Heart left ventricle (tissue), 16 donors: ENCODE measurements around the gene TTC33. TPM values are rescaled to one million over a fixed set of nuclear protein-coding genes. Genes with fewer than 3 reads are reported as not detected.

Experiments used
- ATAC-seq, 4 donors: fragments of 200-7000 bp; cut with Tn5 transposase; one replicate each; pipeline ENCODE4 v1.9.1; 2020 to 2022; ENCODE audit warnings: moderate library complexity in 4 of 4, mild to moderate bottlenecking in 3 of 4, moderate number of reproducible peaks in 1 of 4
- DNase-seq, 5 donors: peaks; one replicate each; pipeline ENCODE4 v3.0.0-alpha.2; 2020
- H3K27ac ChIP-seq, 12 donors: fragments of 200-600 bp; sonication (generic) in 4 of 12; one replicate each; pipeline versions ENCODE4 v1.5.0 to v1.8.0; 2016 to 2022; ENCODE audit warnings: mild to moderate bottlenecking in 2 of 12
- H3K27me3 ChIP-seq, 9 donors: fragments of 200-600 bp; sonication (generic) in 2 of 9; one replicate each; pipeline versions ENCODE4 v1.5.1 to v1.8.0; 2016 to 2022; ENCODE audit warnings: mild to moderate bottlenecking in 3 of 9
- H3K36me3 ChIP-seq, 9 donors: fragments of 200-600 bp; sonication (generic) in 2 of 9; one replicate each; pipeline versions ENCODE4 v1.5.0 to v1.8.0; 2018 to 2022; ENCODE audit warnings: mild to moderate bottlenecking in 2 of 9
- H3K4me1 ChIP-seq, 12 donors: fragments of 200-600 bp; sonication (generic) in 4 of 12; one replicate each; pipeline versions ENCODE4 v1.5.0 to v1.8.0; 2016 to 2022; ENCODE audit warnings: mild to moderate bottlenecking in 3 of 12
- H3K4me3 ChIP-seq, 12 donors: fragments of 200-600 bp; sonication (generic) in 4 of 12; one replicate each; pipeline versions ENCODE4 v1.5.0 to v1.8.0; 2017 to 2022; ENCODE audit warnings: mild to moderate bottlenecking in 9 of 12, moderate library complexity in 4 of 12
- H3K9me3 ChIP-seq, 12 donors: fragments of 200-600 bp; sonication (generic) in 4 of 12; one replicate each; pipeline versions ENCODE4 v1.5.0 to v1.8.0; 2016 to 2022; ENCODE audit warnings: mild to moderate bottlenecking in 1 of 12
- POLR2A ChIP-seq, 2 donors: fragments of 450-650 bp; IDR thresholded peaks; one replicate each; pipeline ENCODE4 v1.6.1; 2017; ENCODE audit warnings: antibody characterized with exemption in 2 of 2, mild to moderate bottlenecking in 2 of 2, moderate library complexity in 2 of 2
- WGBS, 4 donors: extraction: QIAGEN DNeasy Blood & Tissue Kit in 2 of 4; methylation state at CpG; one replicate each; pipeline versions ENCODE4 v1.1.5 to v1.1.7; 2013 to 2018; 5-methylcytosine and 5-hydroxymethylcytosine counted together
- intact Hi-C, 10 donors: fragments of 100-400 bp; cut with DNase I; formaldehyde crosslinking; loops; one replicate each; pipeline versions ENCODE4 v1.11.1 to v1.14.2; 2022
- polyA plus RNA-seq, 2 donors: library from polyadenylated mRNA; stranded (reverse); fragments of 200-250 nt; gene quantifications; one replicate each; pipeline ENCODE4 v1.2.3, GENCODE V29; 2013
- total RNA-seq, 9 donors: library from RNA; depleted of rRNA in 2 of 9; stranded (reverse); fragments of >200 nt in 2 of 9; fragmentation: NEBNext Ultra II Directional in 3 of 9; extraction: Animal tissue kit (Norgen Biotek cat#: 25700) in 3 of 9; gene quantifications; one replicate each; pipeline versions ENCODE4 v1.1.0 to v1.2.4, GENCODE V29; 2016 to 2023
- TF ChIP-seq, protein P1 (sequence below), 12 donors: fragments of 200-600 bp; sonication (generic) in 4 of 12; IDR thresholded peaks; one replicate each; pipeline versions ENCODE4 v1.5.0 to v1.8.0; 2018 to 2022; ENCODE audit warnings: antibody characterized with exemption in 12 of 12, mild to moderate bottlenecking in 5 of 12
- donor health status: ischemic (EF 13 %, LVEDD 7.1; RV severe dilation, severe dysfunction).
- donor health status: healthy with polysubstance abuse.
- donor health status: DM: no; HTN: yes; CAD: no.
- donor health status: DM: no; HTN: no; CAD: no.
- donor health status: ischemic (EF 25% LVEDD 6.9; RV normal size, moderate dysfunction).
- donor health status: ischemic (EF 25% LVEDD 5.7; RV mildly dilated, moderate dysfunction).
- donor health status: healthy.
- donor health status: DM: yes; HTN: yes; CAD: no.
- donor health status: ischemic (EF 35%, LVEDD 5.7; RV mildly dilated, moderate dysfunction).
- donor health status: nonischemic (EF 11% LVEDD 7.7; RV severe dilation, severe dysfunction).
- donor health status: DM: yes; HTN: yes; CAD: no.
- donor health status: PGD.
- donor health status: ischemic (EF 29% LVEDD 5.4; RV normal size, mild dysfunction).
- donor health status: nonischemic (EF 23%, LVEDD 6.1; RV moderate dilation, normal function).

TTC33 gene
- total and polyA plus RNA-seq, 11 donors = 5.6 to 20.0 (median 14.2) TPM

DNA sequence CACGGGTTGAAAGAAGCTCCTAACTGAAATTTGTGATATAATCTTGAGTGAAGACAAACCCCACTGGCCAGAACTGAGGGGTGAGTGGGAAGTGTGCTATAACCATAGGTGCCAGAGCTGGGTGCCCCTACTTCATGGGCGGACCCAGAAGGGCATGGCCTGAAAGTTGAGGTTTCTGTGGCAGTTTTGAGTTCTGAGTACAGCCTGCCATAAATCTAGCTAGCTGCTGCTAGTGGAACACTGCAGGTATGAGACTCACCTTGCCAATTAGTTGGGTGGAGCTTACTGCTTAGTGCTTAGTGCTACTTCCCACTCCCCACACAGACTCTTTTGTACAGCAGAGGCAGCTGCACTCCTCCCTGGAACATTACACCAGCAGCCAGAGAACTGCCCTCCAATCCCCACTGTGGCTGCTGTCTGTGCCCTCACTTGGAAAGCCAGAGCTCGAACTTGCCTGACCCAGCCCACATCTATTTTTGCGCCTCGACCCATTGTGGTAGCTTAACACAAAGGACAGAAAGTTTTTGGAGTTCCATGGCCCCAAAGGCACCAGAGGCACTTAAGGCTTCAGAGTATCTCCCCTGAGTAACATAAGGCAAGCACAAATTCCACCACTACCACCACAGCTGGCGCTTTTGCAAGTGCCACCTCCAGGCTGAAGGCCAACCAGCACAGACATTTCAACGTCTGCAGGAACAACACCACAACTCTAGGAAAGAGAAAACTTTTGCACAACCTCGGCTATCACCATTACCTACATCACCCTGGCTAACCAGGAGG is 103.1 kb downstream of the TTC33 start:
- Histone ChIP-seq H3K27ac (no peak overlapping the region), H3K27me3 (no peaks in the 10 kb centered on the region), H3K36me3 (no peaks in the 10 kb centered on the region), H3K4me3 (no peak overlapping the region), H3K9me3 (no peaks in the 10 kb centered on the region), H3K4me1 (peaks cover 0 to 43% (median 0%) of the 10 kb centered on the region in 12 donors)
- intact Hi-C loops = no loop called here
- 71 to 82% (median 79%) methylated on average over 5 to 8 of the region's 8 CpGs for WGBS, 4 donors
- no peak for ATAC-seq
- no peak for TF ChIP-seq POLR2A (IDR thresholded peaks at IDR 0.05)
- TF ChIP-seq, protein P1, sequence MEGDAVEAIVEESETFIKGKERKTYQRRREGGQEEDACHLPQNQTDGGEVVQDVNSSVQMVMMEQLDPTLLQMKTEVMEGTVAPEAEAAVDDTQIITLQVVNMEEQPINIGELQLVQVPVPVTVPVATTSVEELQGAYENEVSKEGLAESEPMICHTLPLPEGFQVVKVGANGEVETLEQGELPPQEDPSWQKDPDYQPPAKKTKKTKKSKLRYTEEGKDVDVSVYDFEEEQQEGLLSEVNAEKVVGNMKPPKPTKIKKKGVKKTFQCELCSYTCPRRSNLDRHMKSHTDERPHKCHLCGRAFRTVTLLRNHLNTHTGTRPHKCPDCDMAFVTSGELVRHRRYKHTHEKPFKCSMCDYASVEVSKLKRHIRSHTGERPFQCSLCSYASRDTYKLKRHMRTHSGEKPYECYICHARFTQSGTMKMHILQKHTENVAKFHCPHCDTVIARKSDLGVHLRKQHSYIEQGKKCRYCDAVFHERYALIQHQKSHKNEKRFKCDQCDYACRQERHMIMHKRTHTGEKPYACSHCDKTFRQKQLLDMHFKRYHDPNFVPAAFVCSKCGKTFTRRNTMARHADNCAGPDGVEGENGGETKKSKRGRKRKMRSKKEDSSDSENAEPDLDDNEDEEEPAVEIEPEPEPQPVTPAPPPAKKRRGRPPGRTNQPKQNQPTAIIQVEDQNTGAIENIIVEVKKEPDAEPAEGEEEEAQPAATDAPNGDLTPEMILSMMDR (IDR thresholded peaks at IDR 0.05) = no peak
- DNase-seq = no peak

DNA sequence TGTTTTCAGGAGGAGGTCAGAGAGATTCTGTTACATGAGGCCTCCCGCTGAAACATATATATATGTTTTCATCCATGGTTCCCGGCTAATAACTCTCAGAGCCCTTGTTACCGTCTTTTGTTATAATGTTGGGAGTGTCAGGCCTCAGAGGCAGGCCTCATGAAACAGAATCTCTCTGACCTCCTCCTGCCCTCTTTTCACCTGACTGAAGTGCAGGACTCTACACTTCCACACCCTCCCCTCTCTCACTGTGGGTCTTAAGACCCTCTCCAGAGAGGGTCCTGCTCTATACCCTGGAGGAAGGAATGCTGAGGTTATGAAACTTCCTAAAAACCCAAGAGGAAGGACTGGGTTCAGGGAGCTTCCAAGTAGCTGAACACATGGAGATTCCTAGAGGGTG is 104.6 kb downstream of the TTC33 start:
- Histone ChIP-seq H3K36me3 (no peaks in the 10 kb centered on the region), H3K4me3 (no peak overlapping the region), H3K27ac (no peak overlapping the region), H3K9me3 (no peaks in the 10 kb centered on the region), H3K27me3 (no peaks in the 10 kb centered on the region), H3K4me1 (peaks cover 0 to 43% (median 0%) of the 10 kb centered on the region in 12 donors)
- 95 to 97% (median 96%) methylated on average over 3 of the region's 3 CpGs for WGBS, 4 donors
- intact Hi-C loops = no loop called here
- ATAC-seq = no peak
- DNase-seq = no peak
- TF ChIP-seq POLR2A (IDR thresholded peaks at IDR 0.05) = no peak
- TF ChIP-seq, protein P1 (IDR thresholded peaks at IDR 0.05) = no peak

DNA sequence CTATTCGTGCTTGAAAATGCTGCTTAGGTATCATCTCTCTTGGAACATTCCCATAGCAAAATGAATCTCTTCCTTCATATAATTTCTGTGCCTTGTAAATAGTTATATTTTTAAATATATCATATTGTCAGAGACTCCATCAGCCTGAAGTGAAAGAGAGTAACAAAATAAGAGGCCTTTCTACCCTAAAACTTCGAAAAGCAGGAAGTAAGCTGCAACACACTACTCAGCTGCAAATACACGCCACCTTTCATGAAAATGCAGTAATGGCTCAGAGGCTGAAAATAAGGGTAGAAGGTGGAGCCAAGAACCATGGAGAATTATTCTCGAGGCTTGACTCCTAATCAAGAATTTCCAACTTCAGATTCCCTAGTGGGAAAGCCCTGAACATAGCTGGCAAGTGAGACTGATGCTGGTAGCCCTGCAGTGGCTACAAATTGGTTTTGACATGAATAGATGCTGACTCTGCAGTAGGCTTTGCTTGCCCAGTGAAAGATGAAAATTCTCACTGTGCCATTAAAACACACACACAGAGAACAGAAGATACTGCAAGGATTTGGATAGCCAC is 106.2 kb downstream of the TTC33 start:
- Histone ChIP-seq H3K27ac (peak overlapping the region in 1 of 12 donors; percentile 71), H3K36me3 (no peaks in the 10 kb centered on the region), H3K27me3 (no peaks in the 10 kb centered on the region), H3K9me3 (no peaks in the 10 kb centered on the region), H3K4me1 (peaks cover 0 to 33% (median 0%) of the 10 kb centered on the region in 12 donors), H3K4me3 (no peak overlapping the region)
- WGBS, 4 donors = 72 to 75% (median 73%) methylated on average over 4 of the region's 4 CpGs
- no peak for ATAC-seq
- TF ChIP-seq, protein P1 (IDR thresholded peaks at IDR 0.05) = no peak
- no peak for TF ChIP-seq POLR2A (IDR thresholded peaks at IDR 0.05)
- no peak for DNase-seq
- intact Hi-C loops = no loop called here

DNA sequence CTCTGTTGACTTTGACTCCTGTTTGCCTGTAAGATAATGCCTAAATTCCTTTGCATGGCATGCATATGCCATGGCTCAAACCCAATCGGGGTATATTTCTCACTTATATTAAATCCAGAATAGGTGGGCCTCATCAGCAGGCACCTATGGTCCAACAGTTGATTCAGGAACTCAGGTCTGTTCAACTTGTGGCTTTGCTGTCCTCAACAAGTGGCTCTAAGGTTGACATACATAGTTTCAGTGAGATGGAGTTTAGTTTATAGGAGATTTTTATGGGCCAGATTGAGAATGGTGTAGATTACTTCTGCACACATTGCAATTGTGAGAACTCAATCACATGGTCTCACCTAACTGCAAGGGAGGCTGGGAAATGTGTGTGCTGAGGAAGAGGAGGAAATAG is 107.6 kb downstream of the TTC33 start:
- Histone ChIP-seq H3K27ac (no peak overlapping the region), H3K9me3 (peaks cover 0 to 3% (median 0%) of the 10 kb centered on the region in 12 donors), H3K4me1 (peaks cover 0 to 20% (median 0%) of the 10 kb centered on the region in 12 donors), H3K36me3 (no peaks in the 10 kb centered on the region), H3K4me3 (no peak overlapping the region), H3K27me3 (no peaks in the 10 kb centered on the region)
- intact Hi-C loops = no loop called here
- DNase-seq (no peak), ATAC-seq (no peak)
- 78 to 90% (median 82%) methylated on average over 1 of the region's 1 CpG for WGBS, 4 donors
- TF ChIP-seq POLR2A (IDR thresholded peaks at IDR 0.05) = no peak
- TF ChIP-seq, protein P1 (IDR thresholded peaks at IDR 0.05) = no peak
